GM13976 (cell line): ENCODE results near the gene CTIF.

ENCODE experiments used
- DNase-seq: peaks from one replicate; pipeline ENCODE4 v3.0.0; 2012; ENCODE audit warnings: low spot score
- in situ Hi-C: fragments of 300-500 bp; cut with MboI; formaldehyde crosslinking; loops from one replicate; pipeline ENCODE4 v1.12.0; 2022; ENCODE audit warnings: low sequenced_read_pairs, mixed read lengths, inconsistent platforms; ENCODE audit not compliant: unreplicated experiment
- TF ChIP-seq, protein P1 (sequence below): IDR thresholded peaks from 2 replicates; pipeline ENCODE4 v1.5.1; 2012; ENCODE audit warnings: borderline replicate concordance, mild to moderate bottlenecking; ENCODE audit not compliant: insufficient read depth; ENCODE audit errors: extremely low read depth, missing control alignments, control extremely low read depth

The CTIF gene

DNA sequence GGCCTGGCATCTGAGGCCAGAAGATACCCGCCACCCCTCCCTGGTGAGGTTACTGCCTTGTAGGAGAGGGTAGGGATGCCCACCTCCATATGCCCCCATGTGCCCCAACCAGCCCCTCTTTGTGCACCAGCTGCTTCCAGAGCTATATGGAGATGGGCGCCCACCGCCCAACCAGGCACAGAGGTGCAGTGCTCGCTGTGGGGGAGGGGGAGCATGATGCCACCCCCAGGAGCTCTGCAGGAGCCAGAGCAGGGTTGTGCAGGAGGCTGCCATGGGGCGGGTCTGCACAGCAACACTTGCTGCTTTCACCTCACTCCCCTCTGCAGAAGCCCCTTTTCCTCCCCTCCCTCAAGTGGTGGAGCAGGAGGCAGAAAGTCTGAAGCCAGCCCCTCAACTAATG is 237.3 kb downstream of the CTIF start:
- TF ChIP-seq, protein P1, sequence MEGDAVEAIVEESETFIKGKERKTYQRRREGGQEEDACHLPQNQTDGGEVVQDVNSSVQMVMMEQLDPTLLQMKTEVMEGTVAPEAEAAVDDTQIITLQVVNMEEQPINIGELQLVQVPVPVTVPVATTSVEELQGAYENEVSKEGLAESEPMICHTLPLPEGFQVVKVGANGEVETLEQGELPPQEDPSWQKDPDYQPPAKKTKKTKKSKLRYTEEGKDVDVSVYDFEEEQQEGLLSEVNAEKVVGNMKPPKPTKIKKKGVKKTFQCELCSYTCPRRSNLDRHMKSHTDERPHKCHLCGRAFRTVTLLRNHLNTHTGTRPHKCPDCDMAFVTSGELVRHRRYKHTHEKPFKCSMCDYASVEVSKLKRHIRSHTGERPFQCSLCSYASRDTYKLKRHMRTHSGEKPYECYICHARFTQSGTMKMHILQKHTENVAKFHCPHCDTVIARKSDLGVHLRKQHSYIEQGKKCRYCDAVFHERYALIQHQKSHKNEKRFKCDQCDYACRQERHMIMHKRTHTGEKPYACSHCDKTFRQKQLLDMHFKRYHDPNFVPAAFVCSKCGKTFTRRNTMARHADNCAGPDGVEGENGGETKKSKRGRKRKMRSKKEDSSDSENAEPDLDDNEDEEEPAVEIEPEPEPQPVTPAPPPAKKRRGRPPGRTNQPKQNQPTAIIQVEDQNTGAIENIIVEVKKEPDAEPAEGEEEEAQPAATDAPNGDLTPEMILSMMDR = no peak
- in situ Hi-C loops = no loop called here
- DNase-seq = no peak

DNA sequence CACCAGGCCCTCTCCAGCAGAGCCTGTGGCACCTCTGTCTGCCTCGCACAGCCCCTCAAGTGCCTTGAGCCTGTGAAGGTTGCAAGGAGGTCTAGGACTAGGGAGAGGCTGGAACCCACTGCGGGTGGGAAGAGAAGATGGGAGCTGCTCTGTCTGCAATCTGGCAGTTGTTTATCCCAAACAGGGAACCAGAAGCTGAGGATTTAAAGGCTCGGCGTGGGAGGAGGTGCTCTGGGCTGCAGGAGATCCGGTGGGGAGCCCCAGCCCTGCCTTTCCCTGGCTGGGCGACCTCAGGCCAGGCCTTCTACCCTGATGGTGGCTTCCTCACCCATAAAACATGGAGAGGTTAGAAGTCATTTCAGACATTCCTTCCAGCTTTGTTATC is 237.8 kb downstream of the CTIF start:
- TF ChIP-seq, protein P1 = no peak
- in situ Hi-C loops = no loop called here
- DNase-seq = no peak

DNA sequence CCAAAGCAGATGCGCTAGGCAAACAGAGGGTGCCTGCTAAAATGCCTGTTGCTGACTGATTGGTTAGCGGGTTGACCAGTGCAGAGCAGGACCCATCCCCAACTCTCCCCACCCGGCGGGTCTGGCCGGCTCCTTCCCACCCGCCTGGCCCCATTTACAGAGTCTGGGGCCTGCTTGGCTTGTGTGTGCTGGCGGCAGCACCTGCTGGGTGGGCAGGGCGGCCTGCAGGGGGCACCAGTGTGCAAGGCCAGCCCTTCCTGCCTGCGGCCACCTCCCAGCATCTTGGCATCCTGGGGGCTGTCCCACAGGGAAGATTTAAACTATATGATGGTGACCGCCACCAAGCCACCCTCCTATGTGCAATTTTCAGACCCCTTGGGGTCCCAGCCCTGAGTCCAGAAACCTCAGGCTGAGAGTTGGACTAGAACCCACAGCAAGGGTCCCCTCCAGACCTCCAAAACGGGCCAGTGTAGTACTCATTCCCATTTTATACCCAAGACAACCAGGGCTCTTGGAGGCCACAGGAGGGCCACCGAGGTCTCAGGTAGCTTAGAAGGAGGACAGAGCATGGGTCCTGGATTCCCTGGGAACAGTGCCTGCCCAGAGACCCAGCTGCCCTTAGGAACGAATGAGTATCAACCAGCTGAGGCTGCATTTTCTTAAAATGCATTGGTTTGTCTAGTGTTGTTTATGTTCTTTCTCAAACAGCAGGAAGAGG is 238.4 kb downstream of the CTIF start:
- TF ChIP-seq, protein P1 = peak; percentile 98
- DNase-seq = peak; percentile 93
- in situ Hi-C loops = no loop called here

DNA sequence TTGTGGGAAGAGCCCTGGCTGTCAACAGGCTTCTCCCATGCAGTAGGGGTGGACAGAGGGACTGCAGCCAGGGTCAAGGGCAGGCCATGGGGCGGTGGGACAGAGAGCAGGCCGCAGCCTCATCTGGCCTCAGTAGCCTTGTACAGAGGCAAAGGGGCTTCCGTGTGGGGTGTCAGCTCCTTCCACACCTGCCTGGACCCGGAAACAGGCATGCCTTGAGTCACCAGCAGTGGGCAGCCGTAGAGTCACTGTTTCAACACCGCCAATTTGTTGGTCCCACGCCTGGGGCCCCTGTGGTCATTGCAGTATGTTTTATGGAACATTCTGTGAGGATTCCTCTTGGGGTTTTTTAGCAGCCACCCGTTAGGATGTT is 238.9 kb downstream of the CTIF start:
- TF ChIP-seq, protein P1 = no peak
- in situ Hi-C loops = no loop called here
- no peak for DNase-seq

DNA sequence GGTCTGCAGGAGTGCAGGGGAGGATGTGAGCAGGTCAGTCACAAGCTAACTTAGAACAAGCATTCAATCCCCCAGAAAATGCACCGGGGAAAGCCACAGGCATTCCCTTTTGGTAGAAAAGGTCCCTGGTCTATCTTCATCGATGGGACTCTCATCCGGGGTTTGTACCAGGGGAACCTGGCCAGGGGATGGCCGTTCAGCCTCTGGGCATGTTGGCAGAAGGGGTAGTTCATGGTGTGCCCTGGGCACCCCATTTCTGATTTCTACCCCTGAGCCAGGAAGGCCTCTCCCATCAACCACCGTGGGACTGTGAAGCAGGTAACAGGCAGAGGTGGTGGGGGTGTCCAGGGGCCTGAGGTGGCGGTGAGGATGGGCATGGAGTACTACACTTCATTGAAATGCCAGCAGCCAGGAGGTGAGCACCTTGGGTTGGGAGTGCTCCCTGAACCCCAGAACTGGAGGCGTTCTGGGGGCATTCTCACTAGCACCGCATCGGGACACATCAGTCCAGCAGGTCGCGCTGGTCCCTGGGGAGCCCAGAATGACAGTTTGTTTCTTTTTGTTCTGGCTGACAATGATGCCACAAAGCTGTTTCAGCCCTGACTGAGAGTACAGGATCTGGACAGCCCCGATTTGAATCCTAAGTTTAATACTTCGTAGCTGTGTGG is 239.6 kb downstream of the CTIF start:
- TF ChIP-seq, protein P1 = no peak
- DNase-seq = no peak
- in situ Hi-C loops = no loop called here

DNA sequence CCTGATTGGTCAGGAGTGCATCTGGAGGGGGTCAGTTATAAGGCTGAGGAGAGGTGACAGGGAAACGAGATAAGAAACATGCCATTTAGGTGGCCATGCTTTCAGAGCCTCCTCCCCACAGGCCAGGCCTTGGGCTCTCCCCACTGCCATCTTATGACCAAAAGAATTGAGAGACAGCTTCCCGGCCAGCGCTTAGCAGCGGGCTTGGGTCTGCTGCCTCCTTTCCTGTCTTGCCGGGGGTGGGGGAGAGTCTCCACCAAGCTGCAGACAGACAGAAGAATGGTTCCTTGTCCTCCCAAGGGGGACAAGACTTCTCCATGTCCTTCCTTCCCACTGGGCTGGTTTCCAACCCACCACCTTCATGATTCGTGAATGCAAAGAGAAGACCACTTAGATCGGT is 240.6 kb downstream of the CTIF start:
- DNase-seq = no peak
- TF ChIP-seq, protein P1 = no peak
- in situ Hi-C loops = no loop called here
